OCI-LY7 (cell line): ENCODE measurements around the gene RBM15. TPM values are rescaled to one million over a fixed set of nuclear protein-coding genes. Genes with fewer than 3 reads are reported as not detected.

Experiments
- BruUV-seq: library from RNA; stranded (reverse); fragments of 400-500 nt; replicated peaks from 2 replicates; lab custom pipeline; 2021; lab: Mats Ljungman, UMichigan
- CTCF ChIA-PET: fragments of 300-600 bp; sonication (Branson Sonifier 250); formaldehyde crosslinking; loops from one replicate; lab custom pipeline; 2022; ENCODE audit warnings: antibody characterized with exemption; ENCODE audit not compliant: unreplicated experiment; lab: Charles Lee
- POLR2A ChIA-PET: fragments of 300-600 bp; sonication (Branson Sonifier 250); formaldehyde crosslinking; loops from one replicate; lab custom pipeline; 2022; ENCODE audit warnings: antibody characterized with exemption; lab: Charles Lee
- DNase-seq: peaks from one replicate; pipeline ENCODE4 v3.0.0-alpha.2; 2015; ENCODE audit warnings: low spot score
- H2AFZ ChIP-seq: fragments of 200-600 bp; sonication (generic), shearing (Covaris generic); 2 replicates; pipeline ENCODE4 v1.6.1; 2014; ENCODE audit warnings: mild to moderate bottlenecking, antibody characterized with exemption, low read length, moderate library complexity
- H3K27ac ChIP-seq: fragments of 200-600 bp; sonication (generic); 2 replicates; pipeline ENCODE4 v1.5.1; 2014; ENCODE audit warnings: mixed run types, low read depth, mild to moderate bottlenecking, moderate library complexity, low read length, inconsistent platforms; ENCODE audit not compliant: poor library complexity, severe bottlenecking
- H3K36me3 ChIP-seq: fragments of 200-600 bp; sonication (generic); 2 replicates; pipeline ENCODE4 v1.6.1; 2014; ENCODE audit warnings: mild to moderate bottlenecking, antibody characterized with exemption, low read length, moderate library complexity, mixed read lengths; ENCODE audit not compliant: insufficient read depth
- H3K4me1 ChIP-seq: fragments of 200-600 bp; sonication (generic); 2 replicates; pipeline ENCODE4 v1.5.1; 2014; ENCODE audit warnings: mild to moderate bottlenecking, low read length; ENCODE audit not compliant: insufficient read depth, poor library complexity, severe bottlenecking
- H3K4me2 ChIP-seq: fragments of 200-600 bp; sonication (generic); 2 replicates; pipeline ENCODE4 v1.6.1; 2014; ENCODE audit warnings: mild to moderate bottlenecking, low read length
- H3K4me3 ChIP-seq: fragments of 200-600 bp; sonication (generic); 2 replicates; pipeline ENCODE4 v1.5.1; 2014; ENCODE audit warnings: mild to moderate bottlenecking, low read depth, low read length; ENCODE audit not compliant: poor library complexity, severe bottlenecking
- H3K79me2 ChIP-seq: fragments of 200-600 bp; sonication (generic); 2 replicates; pipeline ENCODE4 v1.6.1; 2016; ENCODE audit warnings: low read depth, mild to moderate bottlenecking, low read length, moderate library complexity, mixed read lengths; ENCODE audit not compliant: insufficient read depth
- H3K9me2 ChIP-seq: fragments of 200-600 bp; sonication (generic); 2 replicates; pipeline ENCODE4 v1.6.1; 2016; ENCODE audit warnings: mild to moderate bottlenecking, low read length, mixed read lengths; ENCODE audit not compliant: insufficient read depth
- H3K9me3 ChIP-seq: fragments of 200-600 bp; sonication (generic); 2 replicates; pipeline ENCODE4 v1.6.1; 2014; ENCODE audit warnings: mild to moderate bottlenecking, mixed run types, low read length, mixed read lengths
- H4K20me1 ChIP-seq: fragments of 200-600 bp; sonication (generic); 2 replicates; pipeline ENCODE4 v1.6.1; 2014; ENCODE audit warnings: mild to moderate bottlenecking, antibody characterized with exemption, low read length, moderate library complexity, mixed read lengths; ENCODE audit not compliant: insufficient read depth
- EZH2phosphoT487 ChIP-seq: fragments of 200-600 bp; sonication (generic); IDR thresholded peaks from 2 replicates; pipeline ENCODE4 v1.6.1; 2018; ENCODE audit warnings: low read depth, borderline replicate concordance, mild to moderate bottlenecking, mixed run types, antibody characterized with exemption, low read length, moderate library complexity, mixed read lengths
- intact Hi-C: fragments of 100-400 bp; cut with micrococcal nuclease; formaldehyde crosslinking; loops from one replicate; pipeline ENCODE4 v1.10.0; 2022; ENCODE audit not compliant: unreplicated experiment
- total RNA-seq, 2 experiments: library from RNA; depleted of rRNA in 1 of 2; stranded (reverse); fragments of >200 nt in 1 of 2; shearing (Covaris generic) in 1 of 2; gene quantifications; 2 replicates each; pipeline ENCODE4 v1.2.3, GENCODE V29; 2014 to 2022
- TF ChIP-seq, protein P1 (sequence below): fragments of 200-600 bp; sonication (generic); conservative IDR thresholded peaks from 2 replicates; pipeline ENCODE4 v1.5.1; 2014; ENCODE audit warnings: mild to moderate bottlenecking, antibody characterized with exemption, low read length, moderate library complexity, mixed read lengths

Gene RBM15
- total RNA-seq, 2 experiments from 2014 or later: 119 to 221 TPM

GRCh38 chr1:110305900-110306420 is 33.2 kb upstream of the RBM15 start:
- Histone ChIP-seq H3K4me2 (no peak overlapping the region), H2AFZ (no peak overlapping the region), H3K79me2 (no peaks in the 10 kb centered on the region), H3K36me3 (no peaks in the 10 kb centered on the region), H3K9me2 (no peaks in the 10 kb centered on the region), H3K27ac (no peak overlapping the region), H4K20me1 (no peaks in the 10 kb centered on the region), H3K4me1 (no peaks in the 10 kb centered on the region), H3K4me3 (no peak overlapping the region), H3K9me3 (no peaks in the 10 kb centered on the region)
- BruUV-seq: no TSS peak
- CTCF ChIA-PET: no interaction called here
- intact Hi-C loops: no loop called here
- DNase-seq: no peak
- TF ChIP-seq, protein P1, sequence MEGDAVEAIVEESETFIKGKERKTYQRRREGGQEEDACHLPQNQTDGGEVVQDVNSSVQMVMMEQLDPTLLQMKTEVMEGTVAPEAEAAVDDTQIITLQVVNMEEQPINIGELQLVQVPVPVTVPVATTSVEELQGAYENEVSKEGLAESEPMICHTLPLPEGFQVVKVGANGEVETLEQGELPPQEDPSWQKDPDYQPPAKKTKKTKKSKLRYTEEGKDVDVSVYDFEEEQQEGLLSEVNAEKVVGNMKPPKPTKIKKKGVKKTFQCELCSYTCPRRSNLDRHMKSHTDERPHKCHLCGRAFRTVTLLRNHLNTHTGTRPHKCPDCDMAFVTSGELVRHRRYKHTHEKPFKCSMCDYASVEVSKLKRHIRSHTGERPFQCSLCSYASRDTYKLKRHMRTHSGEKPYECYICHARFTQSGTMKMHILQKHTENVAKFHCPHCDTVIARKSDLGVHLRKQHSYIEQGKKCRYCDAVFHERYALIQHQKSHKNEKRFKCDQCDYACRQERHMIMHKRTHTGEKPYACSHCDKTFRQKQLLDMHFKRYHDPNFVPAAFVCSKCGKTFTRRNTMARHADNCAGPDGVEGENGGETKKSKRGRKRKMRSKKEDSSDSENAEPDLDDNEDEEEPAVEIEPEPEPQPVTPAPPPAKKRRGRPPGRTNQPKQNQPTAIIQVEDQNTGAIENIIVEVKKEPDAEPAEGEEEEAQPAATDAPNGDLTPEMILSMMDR: no peak
- TF ChIP-seq EZH2phosphoT487: no peak
- POLR2A ChIA-PET: no interaction called here

- ChIA-PET CTCF (no interaction called here), POLR2A (no interaction called here)
- Histone ChIP-seq H2AFZ (no peak overlapping the region), H3K27ac (no peak overlapping the region), H3K4me2 (no peak overlapping the region), H4K20me1 (no peaks in the 10 kb centered on the region), H3K9me3 (no peaks in the 10 kb centered on the region), H3K4me3 (no peak overlapping the region), H3K4me1 (no peaks in the 10 kb centered on the region), H3K36me3 (no peaks in the 10 kb centered on the region), H3K79me2 (no peaks in the 10 kb centered on the region), H3K9me2 (no peaks in the 10 kb centered on the region)
- TF ChIP-seq, protein P1: no peak
- no peak for TF ChIP-seq EZH2phosphoT487
- intact Hi-C loops: no loop called here
- DNase-seq: no peak
- BruUV-seq: no TSS peak
Observed at GRCh38 chr1:110307239-110307974, 31.8 kb upstream of the RBM15 start.

DNA sequence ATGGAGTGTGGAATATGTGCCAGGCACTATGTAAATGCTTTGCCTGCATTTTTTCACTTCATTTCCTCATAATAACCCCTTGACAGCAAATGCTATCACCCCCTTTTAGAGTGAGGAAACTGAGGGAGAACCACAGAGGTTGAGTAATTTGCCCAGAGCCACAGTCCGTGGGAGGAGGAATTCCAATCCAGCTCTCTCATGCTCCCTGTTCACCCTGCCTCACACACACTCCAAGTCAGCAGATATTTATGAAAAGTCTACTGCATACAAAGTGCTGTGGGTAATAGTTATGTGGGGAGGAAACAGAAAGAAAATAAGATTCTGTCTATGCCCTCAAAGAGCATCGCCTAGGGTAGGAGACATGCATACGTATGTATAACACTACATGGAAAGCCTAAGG is 30.9 kb upstream of the RBM15 start:
- Histone ChIP-seq H4K20me1 (no peaks in the 10 kb centered on the region), H3K36me3 (no peaks in the 10 kb centered on the region), H3K9me2 (no peaks in the 10 kb centered on the region), H3K4me1 (no peaks in the 10 kb centered on the region), H3K27ac (no peak overlapping the region), H2AFZ (no peak overlapping the region), H3K4me3 (no peak overlapping the region), H3K79me2 (no peaks in the 10 kb centered on the region), H3K9me3 (no peaks in the 10 kb centered on the region), H3K4me2 (no peak overlapping the region)
- POLR2A ChIA-PET: no interaction called here
- no peak for TF ChIP-seq EZH2phosphoT487
- CTCF ChIA-PET: no interaction called here
- BruUV-seq: no TSS peak
- intact Hi-C loops: no loop called here
- DNase-seq: no peak
